Measurements from ENCODE around the gene KIF23.
A peak's percentile ranks its signal among the peaks of the same experiment; 100 is the strongest.

The KIF23 gene

GRCh38 chr15:69394556-69395282 is 19.4 kb upstream of the KIF23 start:
- DNase-seq (ENCODE audit: low read depth) = no peak

GRCh38 chr15:69395460-69395859 is 18.7 kb upstream of the KIF23 start:
- DNase-seq (ENCODE audit: low read depth) = no peak

- DNase-seq (ENCODE audit: low read depth) = no peak
Observed at GRCh38 chr15:69395991-69396390, 18.2 kb upstream of the KIF23 start.

- peak; percentile 37 for DNase-seq (ENCODE audit: low read depth)
Observed at GRCh38 chr15:69398491-69398891, 15.7 kb upstream of the KIF23 start.

GRCh38 chr15:69400850-69401249 is 13.3 kb upstream of the KIF23 start:
- no peak for DNase-seq (ENCODE audit: low read depth)

GRCh38 chr15:69402816-69403215 is 11.3 kb upstream of the KIF23 start:
- peak; percentile 17 for DNase-seq (ENCODE audit: low read depth)

- DNase-seq (ENCODE audit: low read depth) = peak; percentile 76
Observed at GRCh38 chr15:69403594-69403993, 10.6 kb upstream of the KIF23 start.

- DNase-seq (ENCODE audit: low read depth) = no peak
Observed at GRCh38 chr15:69405110-69405509, 9.0 kb upstream of the KIF23 start.

- no peak for DNase-seq (ENCODE audit: low read depth)
Observed at GRCh38 chr15:69407719-69408400, 6.3 kb upstream of the KIF23 start.

- DNase-seq (ENCODE audit: low read depth) = no peak
Observed at GRCh38 chr15:69408841-69409240, 5.3 kb upstream of the KIF23 start.

- DNase-seq (ENCODE audit: low read depth) = no peak
Observed at GRCh38 chr15:69410248-69410874, 3.8 kb upstream of the KIF23 start.

- DNase-seq (ENCODE audit: low read depth) = no peak
Observed at GRCh38 chr15:69412274-69412673, 1.9 kb upstream of the KIF23 start.

GRCh38 chr15:69412701-69413100 is 1.4 kb upstream of the KIF23 start:
- DNase-seq (ENCODE audit: low read depth) = no peak

- DNase-seq (ENCODE audit: low read depth) = peak; percentile 72
Observed at GRCh38 chr15:69414701-69415167, 585 bp downstream of the KIF23 start.

- no peak for DNase-seq (ENCODE audit: low read depth)
Observed at GRCh38 chr15:69415381-69415780, 1.2 kb downstream of the KIF23 start.

- no peak for DNase-seq (ENCODE audit: low read depth)
Observed at GRCh38 chr15:69417581-69417980, 3.4 kb downstream of the KIF23 start.

- no peak for DNase-seq (ENCODE audit: low read depth)
Observed at GRCh38 chr15:69421498-69421897, 7.3 kb downstream of the KIF23 start.

- DNase-seq (ENCODE audit: low read depth) = no peak
Observed at GRCh38 chr15:69422336-69422895, 8.3 kb downstream of the KIF23 start.

- DNase-seq (ENCODE audit: low read depth) = no peak
Observed at GRCh38 chr15:69424001-69424400, 9.9 kb downstream of the KIF23 start.

GRCh38 chr15:69424748-69425413 is 10.7 kb downstream of the KIF23 start:
- DNase-seq (ENCODE audit: low read depth) = no peak

GRCh38 chr15:69433831-69434230 is 19.7 kb downstream of the KIF23 start:
- no peak for DNase-seq (ENCODE audit: low read depth)

GRCh38 chr15:69434238-69434637 is 20.1 kb downstream of the KIF23 start:
- no peak for DNase-seq (ENCODE audit: low read depth)

Measured in stromal cell of bone marrow (primary cell).